ENCODE results near the gene GAS6.

GRCh38 chr13:113794764-113795173 is 69.1 kb downstream of the GAS6 start:
- TF ChIP-seq CTCF (conservative IDR thresholded peaks at IDR 0.05) (no peak), EZH2 (IDR thresholded peaks at IDR 0.05; ENCODE audit: low read depth) (no peak)

Measured in PC-9 (cell line).